Measurements from ENCODE around the gene SPTBN2.

DNA sequence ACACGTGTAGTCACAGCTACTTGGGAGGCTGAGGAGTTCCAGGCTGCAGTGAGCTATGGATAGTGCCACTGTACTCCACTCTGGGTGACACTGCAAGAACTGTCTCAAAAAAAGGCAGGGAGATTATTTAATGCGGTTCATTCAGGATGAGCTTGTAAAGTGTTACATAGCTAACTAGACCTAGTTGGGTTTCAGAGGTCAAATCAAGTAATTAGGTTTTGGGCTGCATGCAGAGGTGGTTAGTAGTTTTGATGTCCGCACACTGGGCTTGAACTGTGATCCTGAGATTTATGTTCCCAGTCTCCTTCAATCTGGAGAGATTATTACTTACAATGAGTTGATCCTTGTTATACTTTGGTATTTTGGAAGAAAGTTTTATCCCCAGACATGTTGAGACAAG, 92.6 kb downstream of the SPTBN2 start:
- TF ChIP-seq SNAI2 (CRISPR knock-in tag; IDR thresholded peaks at IDR 0.05), result no peak
- TF ChIP-seq, protein P1, sequence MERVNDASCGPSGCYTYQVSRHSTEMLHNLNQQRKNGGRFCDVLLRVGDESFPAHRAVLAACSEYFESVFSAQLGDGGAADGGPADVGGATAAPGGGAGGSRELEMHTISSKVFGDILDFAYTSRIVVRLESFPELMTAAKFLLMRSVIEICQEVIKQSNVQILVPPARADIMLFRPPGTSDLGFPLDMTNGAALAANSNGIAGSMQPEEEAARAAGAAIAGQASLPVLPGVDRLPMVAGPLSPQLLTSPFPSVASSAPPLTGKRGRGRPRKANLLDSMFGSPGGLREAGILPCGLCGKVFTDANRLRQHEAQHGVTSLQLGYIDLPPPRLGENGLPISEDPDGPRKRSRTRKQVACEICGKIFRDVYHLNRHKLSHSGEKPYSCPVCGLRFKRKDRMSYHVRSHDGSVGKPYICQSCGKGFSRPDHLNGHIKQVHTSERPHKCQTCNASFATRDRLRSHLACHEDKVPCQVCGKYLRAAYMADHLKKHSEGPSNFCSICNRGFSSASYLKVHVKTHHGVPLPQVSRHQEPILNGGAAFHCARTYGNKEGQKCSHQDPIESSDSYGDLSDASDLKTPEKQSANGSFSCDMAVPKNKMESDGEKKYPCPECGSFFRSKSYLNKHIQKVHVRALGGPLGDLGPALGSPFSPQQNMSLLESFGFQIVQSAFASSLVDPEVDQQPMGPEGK (CRISPR knock-in tag; IDR thresholded peaks at IDR 0.05; ENCODE audit: borderline replicate concordance), result no peak
- TF ChIP-seq, protein P2, sequence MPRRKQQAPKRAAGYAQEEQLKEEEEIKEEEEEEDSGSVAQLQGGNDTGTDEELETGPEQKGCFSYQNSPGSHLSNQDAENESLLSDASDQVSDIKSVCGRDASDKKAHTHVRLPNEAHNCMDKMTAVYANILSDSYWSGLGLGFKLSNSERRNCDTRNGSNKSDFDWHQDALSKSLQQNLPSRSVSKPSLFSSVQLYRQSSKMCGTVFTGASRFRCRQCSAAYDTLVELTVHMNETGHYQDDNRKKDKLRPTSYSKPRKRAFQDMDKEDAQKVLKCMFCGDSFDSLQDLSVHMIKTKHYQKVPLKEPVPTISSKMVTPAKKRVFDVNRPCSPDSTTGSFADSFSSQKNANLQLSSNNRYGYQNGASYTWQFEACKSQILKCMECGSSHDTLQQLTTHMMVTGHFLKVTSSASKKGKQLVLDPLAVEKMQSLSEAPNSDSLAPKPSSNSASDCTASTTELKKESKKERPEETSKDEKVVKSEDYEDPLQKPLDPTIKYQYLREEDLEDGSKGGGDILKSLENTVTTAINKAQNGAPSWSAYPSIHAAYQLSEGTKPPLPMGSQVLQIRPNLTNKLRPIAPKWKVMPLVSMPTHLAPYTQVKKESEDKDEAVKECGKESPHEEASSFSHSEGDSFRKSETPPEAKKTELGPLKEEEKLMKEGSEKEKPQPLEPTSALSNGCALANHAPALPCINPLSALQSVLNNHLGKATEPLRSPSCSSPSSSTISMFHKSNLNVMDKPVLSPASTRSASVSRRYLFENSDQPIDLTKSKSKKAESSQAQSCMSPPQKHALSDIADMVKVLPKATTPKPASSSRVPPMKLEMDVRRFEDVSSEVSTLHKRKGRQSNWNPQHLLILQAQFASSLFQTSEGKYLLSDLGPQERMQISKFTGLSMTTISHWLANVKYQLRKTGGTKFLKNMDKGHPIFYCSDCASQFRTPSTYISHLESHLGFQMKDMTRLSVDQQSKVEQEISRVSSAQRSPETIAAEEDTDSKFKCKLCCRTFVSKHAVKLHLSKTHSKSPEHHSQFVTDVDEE (CRISPR knock-in tag; IDR thresholded peaks at IDR 0.05), result no peak
- TF ChIP-seq, protein P3, sequence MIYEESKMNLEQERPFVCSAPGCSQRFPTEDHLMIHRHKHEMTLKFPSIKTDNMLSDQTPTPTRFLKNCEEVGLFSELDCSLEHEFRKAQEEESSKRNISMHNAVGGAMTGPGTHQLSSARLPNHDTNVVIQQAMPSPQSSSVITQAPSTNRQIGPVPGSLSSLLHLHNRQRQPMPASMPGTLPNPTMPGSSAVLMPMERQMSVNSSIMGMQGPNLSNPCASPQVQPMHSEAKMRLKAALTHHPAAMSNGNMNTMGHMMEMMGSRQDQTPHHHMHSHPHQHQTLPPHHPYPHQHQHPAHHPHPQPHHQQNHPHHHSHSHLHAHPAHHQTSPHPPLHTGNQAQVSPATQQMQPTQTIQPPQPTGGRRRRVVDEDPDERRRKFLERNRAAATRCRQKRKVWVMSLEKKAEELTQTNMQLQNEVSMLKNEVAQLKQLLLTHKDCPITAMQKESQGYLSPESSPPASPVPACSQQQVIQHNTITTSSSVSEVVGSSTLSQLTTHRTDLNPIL (CRISPR knock-in tag; IDR thresholded peaks at IDR 0.05; ENCODE audit: low read depth), result no peak
- TF ChIP-seq OSR1 (CRISPR knock-in tag; IDR thresholded peaks at IDR 0.05), result no peak
- no peak for TF ChIP-seq ZFP3 (CRISPR knock-in tag; IDR thresholded peaks at IDR 0.05)
- TF ChIP-seq PPARA (CRISPR knock-in tag; IDR thresholded peaks at IDR 0.05; ENCODE audit: borderline replicate concordance), result no peak
- TF ChIP-seq ZC3H10 (CRISPR knock-in tag; IDR thresholded peaks at IDR 0.05), result no peak
- no peak for TF ChIP-seq ZNF70 (CRISPR knock-in tag; IDR thresholded peaks at IDR 0.05)
- TF ChIP-seq GLIS3 (CRISPR knock-in tag; IDR thresholded peaks at IDR 0.05), result no peak
- TF ChIP-seq, protein P4, sequence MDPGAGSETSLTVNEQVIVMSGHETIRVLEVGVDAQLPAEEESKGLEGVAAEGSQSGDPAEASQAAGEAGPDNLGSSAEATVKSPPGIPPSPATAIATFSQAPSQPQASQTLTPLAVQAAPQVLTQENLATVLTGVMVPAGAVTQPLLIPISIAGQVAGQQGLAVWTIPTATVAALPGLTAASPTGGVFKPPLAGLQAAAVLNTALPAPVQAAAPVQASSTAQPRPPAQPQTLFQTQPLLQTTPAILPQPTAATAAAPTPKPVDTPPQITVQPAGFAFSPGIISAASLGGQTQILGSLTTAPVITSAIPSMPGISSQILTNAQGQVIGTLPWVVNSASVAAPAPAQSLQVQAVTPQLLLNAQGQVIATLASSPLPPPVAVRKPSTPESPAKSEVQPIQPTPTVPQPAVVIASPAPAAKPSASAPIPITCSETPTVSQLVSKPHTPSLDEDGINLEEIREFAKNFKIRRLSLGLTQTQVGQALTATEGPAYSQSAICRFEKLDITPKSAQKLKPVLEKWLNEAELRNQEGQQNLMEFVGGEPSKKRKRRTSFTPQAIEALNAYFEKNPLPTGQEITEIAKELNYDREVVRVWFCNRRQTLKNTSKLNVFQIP (CRISPR knock-in tag; IDR thresholded peaks at IDR 0.05; ENCODE audit: borderline replicate concordance, low read depth), result no peak
- TF ChIP-seq ARNTL (CRISPR knock-in tag; IDR thresholded peaks at IDR 0.05; ENCODE audit: borderline replicate concordance, low read depth), result no peak
